ENCODE results near the gene TOMM6.
"Not testable (repeated sequence)": the region's sequence is repeated elsewhere in the genome, so short reads cannot be mapped to it uniquely, and the experiment has no call there.

The TOMM6 gene

DNA sequence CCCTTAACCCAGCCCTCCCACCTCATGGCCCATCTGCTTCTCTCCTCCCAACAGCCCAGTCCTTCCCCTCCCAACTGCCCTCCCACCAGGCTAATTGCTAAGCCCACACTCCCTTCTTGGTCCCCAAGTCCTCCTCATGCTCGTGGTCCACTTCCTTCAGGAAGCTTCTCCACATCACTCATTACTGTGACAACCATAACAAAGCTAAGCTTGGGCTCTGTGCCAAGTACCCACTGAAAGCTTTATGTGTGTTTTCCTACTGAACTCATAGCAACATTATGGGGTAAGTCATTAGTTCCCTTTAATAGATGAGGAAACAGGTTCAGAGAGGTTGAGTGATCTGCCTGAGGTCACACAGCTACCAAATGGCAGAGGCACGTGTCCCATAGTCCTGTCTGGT, 24.0 kb upstream of the TOMM6 start:
- DNase-seq (ENCODE audit: low spot score), result no peak

GRCh38 chr6:41766043-41766664, 21.3 kb upstream of the TOMM6 start:
- not testable (repeated sequence) for DNase-seq (ENCODE audit: low spot score)

GRCh38 chr6:41767112-41767833, 20.2 kb upstream of the TOMM6 start:
- DNase-seq (ENCODE audit: low spot score), result no peak

GRCh38 chr6:41768545-41769308, 18.8 kb upstream of the TOMM6 start:
- no peak for DNase-seq (ENCODE audit: low spot score)

GRCh38 chr6:41769376-41769775, 18.1 kb upstream of the TOMM6 start:
- no peak for DNase-seq (ENCODE audit: low spot score)

GRCh38 chr6:41770381-41771057, 17.0 kb upstream of the TOMM6 start:
- DNase-seq (ENCODE audit: low spot score), result no peak

DNA sequence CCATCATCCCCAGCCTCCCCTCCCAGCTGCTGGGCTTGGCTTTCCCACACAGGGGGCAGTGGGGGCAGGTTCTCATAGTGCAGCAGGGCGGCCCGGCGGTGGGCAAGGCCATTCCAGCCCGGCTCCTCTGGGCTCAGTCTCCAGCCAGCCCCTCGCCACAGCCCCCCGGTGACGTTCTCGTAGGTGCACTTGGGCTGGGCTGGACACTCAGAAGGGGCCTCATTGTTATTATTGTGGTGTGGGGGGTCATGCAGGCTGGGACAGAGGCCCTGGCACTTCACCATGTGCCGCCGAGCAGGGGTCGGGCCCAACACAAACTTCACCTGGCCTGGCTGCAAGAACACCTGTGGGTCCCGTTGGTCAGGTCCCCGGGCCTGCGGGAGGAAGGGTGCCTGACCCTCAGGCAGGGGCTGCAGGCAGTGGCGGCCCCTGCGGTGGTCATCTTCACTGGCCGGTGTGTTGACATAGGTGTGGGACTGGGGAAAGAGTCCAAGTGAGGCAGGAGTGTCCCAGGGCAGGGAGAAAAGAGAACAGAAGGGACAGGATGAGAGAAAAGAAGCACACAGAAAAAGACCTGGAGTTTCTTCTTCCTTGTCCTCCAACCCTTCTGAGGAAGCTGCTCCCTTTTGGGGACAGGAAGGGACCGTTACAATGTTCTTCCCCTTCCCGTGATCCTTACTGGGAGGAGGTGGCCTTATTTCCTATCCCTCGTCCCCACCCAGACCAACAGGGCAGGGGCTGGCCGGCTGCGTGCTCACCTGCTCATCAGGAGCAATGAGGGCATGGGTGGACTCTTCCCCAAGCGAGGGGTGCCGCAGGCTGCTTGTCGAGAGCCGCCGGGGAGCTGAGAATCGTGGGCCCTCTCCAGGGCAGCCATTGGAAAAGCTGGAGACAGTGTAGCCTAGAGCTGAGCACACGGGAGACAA, 16.2 kb upstream of the TOMM6 start:
- no peak for DNase-seq (ENCODE audit: low spot score)

DNA sequence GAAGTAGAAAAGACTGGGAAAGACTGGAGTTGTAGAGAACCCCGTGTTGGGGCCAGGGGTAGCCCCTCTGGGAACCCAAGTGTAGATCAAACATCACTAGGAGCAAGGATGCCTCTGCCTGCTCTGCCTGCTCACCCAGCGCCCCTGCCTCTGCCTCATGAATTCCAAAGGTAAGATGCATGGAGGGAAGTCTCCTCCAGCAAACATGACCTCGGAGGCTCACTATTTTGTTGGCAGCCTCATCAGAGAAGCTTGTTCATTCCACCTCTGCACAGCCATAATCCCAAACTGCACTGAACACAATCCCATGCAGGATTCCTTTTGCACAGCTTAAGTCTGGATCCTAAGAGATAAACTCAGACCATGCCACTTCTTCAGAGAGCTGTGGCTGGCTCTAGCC, 12.7 kb upstream of the TOMM6 start:
- DNase-seq (ENCODE audit: low spot score), result no peak

GRCh38 chr6:41775293-41775882, 12.1 kb upstream of the TOMM6 start:
- DNase-seq (ENCODE audit: low spot score), result no peak

DNA sequence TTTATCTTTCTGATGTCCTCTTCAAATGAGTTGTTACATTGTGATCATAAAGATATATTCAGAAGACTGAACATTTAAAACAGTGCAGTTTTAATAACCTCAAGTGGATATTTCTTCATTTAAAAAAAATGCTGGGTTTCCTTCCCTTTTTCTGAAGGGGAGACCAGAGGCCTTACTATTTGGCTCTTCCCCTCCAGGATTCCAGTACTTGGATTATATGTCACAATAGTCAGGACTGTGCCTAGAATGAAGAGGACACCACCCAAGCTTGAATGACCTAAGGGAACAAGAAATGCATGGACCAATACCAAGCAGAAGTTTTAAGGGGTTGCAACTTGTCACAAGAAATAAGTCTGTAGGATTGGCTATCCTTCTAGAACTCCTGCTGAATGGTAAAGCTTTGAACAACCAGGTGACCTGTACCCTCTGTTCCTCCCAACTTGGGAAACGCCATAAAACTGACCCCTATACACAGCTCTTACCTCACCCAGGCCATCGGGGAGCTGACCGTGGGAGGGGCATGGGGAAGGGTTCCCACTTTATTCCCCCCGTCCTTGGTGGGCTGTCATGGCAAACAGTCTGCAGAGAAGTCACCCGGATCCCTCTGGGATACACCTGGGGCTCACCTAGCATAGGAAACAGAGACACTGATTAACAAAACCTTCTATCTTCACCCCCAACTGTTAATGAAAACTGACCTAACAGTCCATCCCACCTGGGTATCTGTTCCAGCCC, 9.8 kb upstream of the TOMM6 start:
- no peak for DNase-seq (ENCODE audit: low spot score)

DNA sequence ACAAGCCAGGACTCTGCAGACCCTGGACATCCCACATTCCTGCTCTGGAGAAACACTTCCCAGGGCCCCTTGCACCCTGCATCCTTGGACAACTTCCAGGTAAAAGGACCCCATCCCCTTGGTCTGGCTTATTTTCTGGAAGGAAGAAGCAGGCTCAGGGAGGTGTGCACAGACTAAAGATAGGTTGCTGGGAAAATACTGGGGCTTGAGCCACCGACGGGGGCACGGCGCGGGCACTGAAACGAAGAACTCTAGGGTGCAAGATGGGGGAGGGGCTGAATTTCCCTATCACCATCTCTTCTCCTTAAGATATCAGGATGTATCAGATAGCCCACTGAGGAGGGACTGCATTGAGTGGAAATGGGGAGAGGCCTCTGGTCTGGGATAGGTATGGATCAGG, 8.6 kb upstream of the TOMM6 start:
- no peak for DNase-seq (ENCODE audit: low spot score)

GRCh38 chr6:41779336-41779735, 8.2 kb upstream of the TOMM6 start:
- DNase-seq (ENCODE audit: low spot score), result peak; percentile 14

- peak; percentile 97 for DNase-seq (ENCODE audit: low spot score)
Measured at GRCh38 chr6:41779788-41780550, 7.5 kb upstream of the TOMM6 start, which contains the start of gene FRS3. Gene FRS3, minus strand, starts transcription at chr6:41779900. Its CDS starts 2,913 bp downstream, at chr6:41776987.

GRCh38 chr6:41780551-41781365, 6.7 kb upstream of the TOMM6 start, which contains the start of gene PRICKLE4:
Gene PRICKLE4, plus strand, starts transcription at chr6:41780782. Its CDS starts 2,692 bp downstream, at chr6:41783474.
- DNase-seq (ENCODE audit: low spot score), result peak; percentile 18

DNA sequence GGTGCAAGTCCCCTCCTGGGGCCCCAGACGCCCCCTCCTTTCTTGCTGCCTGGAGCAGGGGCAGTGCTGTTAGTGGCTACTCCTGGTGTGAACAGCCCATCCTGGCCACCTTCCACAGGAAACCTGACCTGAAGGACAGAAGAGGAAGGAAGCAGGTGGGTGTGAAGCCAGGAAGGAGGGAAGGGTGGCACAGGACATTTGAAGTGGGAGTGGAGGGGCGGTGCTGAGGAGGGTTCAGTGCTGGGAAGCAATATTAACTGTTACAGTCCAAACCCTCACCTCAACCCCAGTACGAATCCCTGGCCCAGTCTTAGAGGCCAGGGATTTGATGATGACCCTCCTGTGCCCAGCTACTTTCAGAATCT, 6.1 kb upstream of the TOMM6 start:
- DNase-seq (ENCODE audit: low spot score), result no peak

DNA sequence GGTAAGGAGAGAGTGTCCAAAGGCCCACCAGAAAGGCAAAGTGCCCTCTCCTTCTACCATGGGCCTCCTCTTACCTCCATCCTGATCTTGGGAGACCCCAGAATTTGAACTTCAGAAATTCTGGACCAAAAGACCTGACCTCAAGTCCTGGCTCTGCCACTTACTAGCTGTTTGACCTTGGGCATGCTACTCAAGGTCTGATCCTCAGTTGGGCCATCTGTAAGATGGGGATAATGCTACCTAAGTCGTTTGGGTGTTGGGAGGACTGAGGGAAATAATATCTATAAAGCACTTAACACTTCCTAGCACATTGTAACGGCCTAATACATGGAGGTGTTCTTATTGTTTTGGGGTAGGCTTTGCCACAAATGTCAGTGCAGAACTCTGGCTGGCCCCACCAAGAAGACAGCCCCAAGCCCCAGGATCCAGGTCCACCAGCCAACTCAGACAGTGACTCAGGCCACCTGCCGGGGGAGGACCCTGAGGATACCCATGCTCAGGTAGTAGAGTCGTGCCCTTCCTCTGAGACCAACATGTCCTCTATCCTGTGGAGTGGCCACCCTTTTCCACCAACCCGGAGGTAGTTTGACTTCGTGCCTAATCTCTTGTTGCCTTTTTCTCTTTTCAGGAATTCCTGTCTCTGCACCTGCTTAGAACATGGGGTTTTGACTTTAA, 4.3 kb upstream of the TOMM6 start:
- DNase-seq (ENCODE audit: low spot score), result no peak

DNA sequence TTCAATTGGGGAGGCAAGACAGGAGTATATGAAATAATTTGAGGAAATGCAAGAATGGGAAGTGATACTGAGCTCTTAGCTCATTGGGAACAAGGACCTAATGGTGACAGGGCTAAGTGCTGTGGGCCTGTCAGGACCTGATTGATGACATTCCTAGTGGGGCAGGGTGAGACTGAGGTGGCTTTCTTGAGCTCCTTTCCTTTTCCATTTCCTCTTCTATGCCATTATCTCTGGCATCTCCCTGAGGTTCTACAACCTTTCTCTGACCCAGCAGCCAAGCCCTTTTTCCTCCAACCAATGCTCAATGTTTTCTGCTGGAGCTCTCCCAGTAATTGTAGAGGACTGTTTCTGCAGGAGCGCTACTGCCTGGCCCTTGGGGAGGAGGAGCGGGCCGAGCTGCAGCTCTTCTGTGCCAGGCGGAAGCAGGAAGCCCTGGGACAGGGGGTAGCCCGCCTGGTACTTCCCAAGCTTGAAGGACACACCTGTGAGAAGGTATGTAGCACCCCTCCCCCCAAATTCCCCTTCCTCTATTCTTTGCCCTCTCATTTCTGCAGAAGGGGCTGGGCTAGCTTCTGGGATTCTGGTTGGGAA, 2.8 kb upstream of the TOMM6 start:
- peak; percentile 25 for DNase-seq (ENCODE audit: low spot score)

DNA sequence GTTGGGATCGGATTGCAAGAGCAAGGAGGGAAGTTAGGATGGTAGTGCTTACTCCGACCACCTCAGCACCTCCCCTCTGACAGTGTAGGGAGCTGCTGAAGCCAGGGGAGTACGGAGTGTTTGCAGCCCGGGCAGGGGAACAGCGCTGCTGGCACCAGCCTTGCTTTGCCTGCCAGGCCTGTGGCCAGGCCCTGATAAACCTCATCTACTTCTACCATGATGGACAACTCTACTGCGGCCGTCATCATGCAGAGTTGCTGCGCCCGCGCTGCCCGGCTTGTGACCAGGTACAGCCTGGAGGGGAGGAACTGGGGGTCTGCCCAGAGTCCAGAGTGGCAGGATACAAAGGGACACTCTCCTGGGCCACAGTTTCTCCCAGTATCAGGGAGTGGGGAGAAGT, 2.2 kb upstream of the TOMM6 start:
- DNase-seq (ENCODE audit: low spot score), result no peak
